Measurements from ENCODE around the gene TBRG4. TPM values are rescaled to one million over a fixed set of nuclear protein-coding genes. Genes with fewer than 3 reads are reported as not detected.

The TBRG4 gene
- polyA plus RNA-seq, 3 donors: 32.7 to 42.2 (median 38.4) TPM

- intact Hi-C loops (cut with micrococcal nuclease): no loop called here
- WGBS (ENCODE audit: insufficient coverage): 76% methylated on average over 2 of the region's 4 CpGs
These were observed 29.3 kb upstream of the TBRG4 start for GRCh38 chr7:45140827-45141226.

GRCh38 chr7:45138433-45139267 lies 27.2 kb upstream of the TBRG4 start:
- H3K27me3 Mint-ChIP-seq (ENCODE audit: low read depth in 3 of 3): peaks cover 0 to 5% (median 0%) of the 10 kb centered on the region in 3 donors
- Histone ChIP-seq H3K27me3 (ENCODE audit: control insufficient read depth in 2 of 2, insufficient read depth in 2 of 2, low read length in 2 of 2) (no peaks in the 10 kb centered on the region), H3K4me3 (replicated peaks in 1 of 3; ENCODE audit: low read depth in 2 of 3, low read length in 3 of 3) (no peak overlapping the region), H3K4me2 (replicated peaks; ENCODE audit: extremely low read depth, low read length, poor library complexity, severe bottlenecking) (no peak overlapping the region), H3K27ac (ENCODE audit: low read depth in 1 of 2, low read length in 2 of 2) (no peak overlapping the region), H3K4me1 (ENCODE audit: control insufficient read depth in 1 of 2, insufficient read depth in 2 of 2, low read length in 2 of 2) (no peaks in the 10 kb centered on the region), H4K20me1 (ENCODE audit: insufficient read depth, low read length) (no peaks in the 10 kb centered on the region), H3K9me3 (replicated peaks in 1 of 2; ENCODE audit: control insufficient read depth in 1 of 2, insufficient read depth in 1 of 2, low read length in 2 of 2) (no peaks in the 10 kb centered on the region), H3K9ac (ENCODE audit: insufficient read depth, low read length, poor library complexity, severe bottlenecking) (no peak overlapping the region), H3K79me2 (ENCODE audit: insufficient read depth, low read length) (no peaks in the 10 kb centered on the region), H3K36me3 (replicated peaks in 1 of 2; ENCODE audit: control insufficient read depth in 1 of 2, insufficient read depth in 2 of 2, low read length in 2 of 2) (no peaks in the 10 kb centered on the region), H2AFZ (ENCODE audit: insufficient read depth, low read depth, low read length, poor library complexity, severe bottlenecking) (no peak overlapping the region)
- H3K27ac Mint-ChIP-seq: peak overlapping the region in 1 of 7 donors; percentile 44
- no peak for TF ChIP-seq CTCF (IDR thresholded peaks at IDR 0.05)
- peaks cover 11% of the 10 kb centered on the region for H3K4me1 Mint-ChIP-seq
- intact Hi-C loops (cut with micrococcal nuclease): loop anchor here (5.0 to 10.0 kb wide), 3 partner anchors 164 to 284 kb away; partner anchors contain the start of gene MYO1G (in 1 of the 2)
- 74% methylated on average over 4 of the region's 10 CpGs for WGBS (ENCODE audit: insufficient coverage)
- peaks cover 0 to 2% (median 0%) of the 10 kb centered on the region in 7 donors for H3K9me3 Mint-ChIP-seq
- DNase-seq: no peak
- H3K4me3 Mint-ChIP-seq: no peak overlapping the region
- H3K36me3 Mint-ChIP-seq: no peaks in the 10 kb centered on the region

More at GRCh38 chr7:45140827-45141226, 29.3 kb upstream of the TBRG4 start:
- Histone ChIP-seq H3K27me3 (ENCODE audit: control insufficient read depth in 2 of 2, insufficient read depth in 2 of 2, low read length in 2 of 2) (no peaks in the 10 kb centered on the region), H2AFZ (ENCODE audit: insufficient read depth, low read depth, low read length, poor library complexity, severe bottlenecking) (no peak overlapping the region), H4K20me1 (ENCODE audit: insufficient read depth, low read length) (no peaks in the 10 kb centered on the region), H3K4me2 (replicated peaks; ENCODE audit: extremely low read depth, low read length, poor library complexity, severe bottlenecking) (no peak overlapping the region), H3K4me1 (ENCODE audit: control insufficient read depth in 1 of 2, insufficient read depth in 2 of 2, low read length in 2 of 2) (no peaks in the 10 kb centered on the region), H3K27ac (ENCODE audit: low read depth in 1 of 2, low read length in 2 of 2) (no peak overlapping the region), H3K4me3 (replicated peaks in 1 of 3; ENCODE audit: low read depth in 2 of 3, low read length in 3 of 3) (no peak overlapping the region), H3K9me3 (replicated peaks in 1 of 2; ENCODE audit: control insufficient read depth in 1 of 2, insufficient read depth in 1 of 2, low read length in 2 of 2) (no peaks in the 10 kb centered on the region), H3K36me3 (replicated peaks in 1 of 2; ENCODE audit: control insufficient read depth in 1 of 2, insufficient read depth in 2 of 2, low read length in 2 of 2) (no peaks in the 10 kb centered on the region), H3K9ac (ENCODE audit: insufficient read depth, low read length, poor library complexity, severe bottlenecking) (no peak overlapping the region), H3K79me2 (ENCODE audit: insufficient read depth, low read length) (no peaks in the 10 kb centered on the region)
- H3K4me3 Mint-ChIP-seq: no peak overlapping the region
- DNase-seq: no peak
- H3K27ac Mint-ChIP-seq: peak overlapping the region in 1 of 7 donors; percentile 18
- no peak for TF ChIP-seq CTCF (IDR thresholded peaks at IDR 0.05)
- peaks cover 10% of the 10 kb centered on the region for H3K4me1 Mint-ChIP-seq
- H3K27me3 Mint-ChIP-seq (ENCODE audit: low read depth in 3 of 3): peaks cover 0 to 10% (median 1%) of the 10 kb centered on the region in 3 donors
- H3K9me3 Mint-ChIP-seq: peaks cover 0 to 2% (median 0%) of the 10 kb centered on the region in 7 donors
- H3K36me3 Mint-ChIP-seq: no peaks in the 10 kb centered on the region
